HEK293 (cell line): ENCODE data around the gene UBL4A.

Experiments
- BCL11B ChIP-seq: fragments of 450-650 bp; formaldehyde crosslinking; IDR thresholded peaks from 2 replicates; pipeline ENCODE4 v1.5.1; 2016; ENCODE audit warnings: low read depth, missing biosample characterization, missing genetic modification characterization
- CTCF ChIP-seq: fragments of 450-650 bp; formaldehyde crosslinking; IDR thresholded peaks from 2 replicates; pipeline ENCODE4 v1.5.1; 2016; ENCODE audit warnings: missing biosample characterization, missing genetic modification characterization
- EGR2 ChIP-seq: fragments of 450-650 bp; formaldehyde crosslinking; IDR thresholded peaks from 2 replicates; pipeline ENCODE4 v1.5.1; 2016; ENCODE audit warnings: low read depth, missing biosample characterization, missing genetic modification characterization
- GLI4 ChIP-seq: fragments of 450-650 bp; formaldehyde crosslinking; IDR thresholded peaks from 2 replicates; pipeline ENCODE4 v1.5.1; 2016; ENCODE audit warnings: missing biosample characterization, missing genetic modification characterization
- GLIS2 ChIP-seq: fragments of 450-650 bp; formaldehyde crosslinking; IDR thresholded peaks from 2 replicates; pipeline ENCODE4 v1.5.1; 2016; ENCODE audit warnings: missing biosample characterization, missing genetic modification characterization
- KLF1 ChIP-seq: fragments of 450-650 bp; formaldehyde crosslinking; IDR thresholded peaks from 2 replicates; pipeline ENCODE4 v1.5.1; 2016; ENCODE audit warnings: missing biosample characterization, missing genetic modification characterization
- KLF16 ChIP-seq: fragments of 450-650 bp; formaldehyde crosslinking; IDR thresholded peaks from 2 replicates; pipeline ENCODE4 v1.5.1; 2017; ENCODE audit warnings: missing biosample characterization, missing genetic modification characterization
- KLF17 ChIP-seq: fragments of 450-650 bp; formaldehyde crosslinking; IDR thresholded peaks from 2 replicates; pipeline ENCODE4 v1.5.1; 2016; ENCODE audit warnings: missing biosample characterization, missing genetic modification characterization
- SP2 ChIP-seq: fragments of 450-650 bp; formaldehyde crosslinking; IDR thresholded peaks from 2 replicates; pipeline ENCODE4 v1.5.1; 2016; ENCODE audit warnings: missing biosample characterization, missing genetic modification characterization
- SP3 ChIP-seq: fragments of 450-650 bp; formaldehyde crosslinking; IDR thresholded peaks from 2 replicates; pipeline ENCODE4 v1.5.1; 2016; ENCODE audit warnings: missing biosample characterization, missing genetic modification characterization
- WT1 ChIP-seq: fragments of 450-650 bp; formaldehyde crosslinking; IDR thresholded peaks from 2 replicates; pipeline ENCODE4 v1.5.1; 2016; ENCODE audit warnings: missing biosample characterization, missing genetic modification characterization
- ZBTB17 ChIP-seq: fragments of 450-650 bp; formaldehyde crosslinking; IDR thresholded peaks from 2 replicates; pipeline ENCODE4 v1.5.1; 2016; ENCODE audit warnings: missing biosample characterization, missing genetic modification characterization
- ZBTB26 ChIP-seq: fragments of 450-650 bp; formaldehyde crosslinking; optimal IDR thresholded peaks from 2 replicates; pipeline ENCODE3; 2016; ENCODE audit warnings: missing biosample characterization, mild to moderate bottlenecking, missing genetic modification characterization
- ZBTB44 ChIP-seq: fragments of 450-650 bp; IDR thresholded peaks from 2 replicates; pipeline ENCODE4 v1.5.1; 2018; ENCODE audit warnings: missing biosample characterization, mild to moderate bottlenecking, missing genetic modification characterization
- ZBTB7A ChIP-seq: fragments of 450-650 bp; formaldehyde crosslinking; IDR thresholded peaks from 2 replicates; pipeline ENCODE4 v1.5.1; 2016; ENCODE audit warnings: low read depth, missing biosample characterization, missing genetic modification characterization
- ZBTB8A ChIP-seq: fragments of 450-650 bp; formaldehyde crosslinking; IDR thresholded peaks from 2 replicates; pipeline ENCODE4 v1.5.1; 2016; ENCODE audit warnings: missing biosample characterization, missing genetic modification characterization
- ZEB2 ChIP-seq: fragments of 450-650 bp; formaldehyde crosslinking; IDR thresholded peaks from 2 replicates; pipeline ENCODE4 v1.5.1; 2016; ENCODE audit warnings: missing biosample characterization, missing genetic modification characterization
- ZIC2 ChIP-seq: fragments of 450-650 bp; formaldehyde crosslinking; IDR thresholded peaks from 2 replicates; pipeline ENCODE4 v1.5.1; 2016; ENCODE audit warnings: missing biosample characterization, missing genetic modification characterization
- ZNF112 ChIP-seq: fragments of 450-650 bp; formaldehyde crosslinking; IDR thresholded peaks from 2 replicates; pipeline ENCODE4 v1.5.0; 2017; ENCODE audit warnings: missing biosample characterization, missing genetic modification characterization
- ZNF23 ChIP-seq: fragments of 450-650 bp; formaldehyde crosslinking; IDR thresholded peaks from 2 replicates; pipeline ENCODE4 v1.5.1; 2016; ENCODE audit warnings: missing biosample characterization, missing genetic modification characterization, borderline replicate concordance
- ZNF423 ChIP-seq: fragments of 450-650 bp; formaldehyde crosslinking; IDR thresholded peaks from 2 replicates; pipeline ENCODE4 v1.5.1; 2016; ENCODE audit warnings: missing biosample characterization, missing genetic modification characterization
- ZNF488 ChIP-seq: fragments of 450-650 bp; formaldehyde crosslinking; IDR thresholded peaks from 2 replicates; pipeline ENCODE4 v1.5.1; 2016; ENCODE audit warnings: missing biosample characterization, missing genetic modification characterization
- ZNF501 ChIP-seq: fragments of 450-650 bp; formaldehyde crosslinking; IDR thresholded peaks from 2 replicates; pipeline ENCODE4 v1.5.1; 2016; ENCODE audit warnings: missing biosample characterization, missing genetic modification characterization
- ZNF658 ChIP-seq: fragments of 450-650 bp; formaldehyde crosslinking; IDR thresholded peaks from 2 replicates; pipeline ENCODE4; 2016; ENCODE audit warnings: missing biosample characterization, missing genetic modification characterization
- ZNF76 ChIP-seq: fragments of 450-650 bp; formaldehyde crosslinking; IDR thresholded peaks from 2 replicates; pipeline ENCODE4; 2016; ENCODE audit warnings: low read depth, missing biosample characterization, missing genetic modification characterization, borderline replicate concordance
- ZNF830 ChIP-seq: fragments of 450-650 bp; IDR thresholded peaks from 2 replicates; pipeline ENCODE4 v1.5.0; 2018; ENCODE audit warnings: missing biosample characterization, missing genetic modification characterization, low read depth, mild to moderate bottlenecking, moderate library complexity
- ZSCAN18 ChIP-seq: fragments of 450-650 bp; formaldehyde crosslinking; IDR thresholded peaks from 2 replicates; pipeline ENCODE4 v1.5.1; 2016; ENCODE audit warnings: missing biosample characterization, missing genetic modification characterization

UBL4A gene

GRCh38 chrX:154486396-154487207 is at the start of gene UBL4A (continued):
- no peak for TF ChIP-seq ZNF488 (tag by site-specific recombination)
- peak; percentile 78 for TF ChIP-seq SP2 (tag by site-specific recombination)
- TF ChIP-seq ZBTB17 (tag by site-specific recombination): peak; percentile 54; the same call in 1 of the 2 replicates
- peak; percentile 83 for TF ChIP-seq KLF17 (tag by site-specific recombination)
- TF ChIP-seq ZNF423 (tag by site-specific recombination): peak; percentile 45; the same call in 1 of the 2 replicates
- 0 out of 2 replicates have a peak, but pooled peaks have one; percentile 29 for TF ChIP-seq ZNF501 (tag by site-specific recombination)
- TF ChIP-seq ZNF658 (tag by site-specific recombination): no peak
- TF ChIP-seq KLF1 (tag by site-specific recombination): peak; percentile 92
- TF ChIP-seq ZNF76 (tag by site-specific recombination): peak; percentile 36; the same call in 1 of the 2 replicates
- peak; percentile 71 for TF ChIP-seq ZIC2 (tag by site-specific recombination)
- peak; percentile 79 for TF ChIP-seq SP3 (tag by site-specific recombination)
- peak; percentile 68 for TF ChIP-seq ZEB2 (tag by site-specific recombination)
- TF ChIP-seq GLI4 (tag by site-specific recombination): no peak
- TF ChIP-seq ZBTB44 (tag by site-specific recombination): no peak
- no peak for TF ChIP-seq ZSCAN18
- peak; percentile 96 for TF ChIP-seq EGR2
- no peak for TF ChIP-seq ZNF112 (tag by site-specific recombination)
- TF ChIP-seq ZNF23 (tag by site-specific recombination): no peak
- TF ChIP-seq ZBTB7A (tag by site-specific recombination): 0 out of 2 replicates have a peak, but pooled peaks have one; percentile 20
- peak; percentile 67; the same call in 1 of the 2 replicates for TF ChIP-seq WT1 (tag by site-specific recombination)
- TF ChIP-seq ZNF830 (tag by site-specific recombination): no peak
- TF ChIP-seq KLF16 (tag by site-specific recombination): peak; percentile 60; the same call in 1 of the 2 replicates
- TF ChIP-seq CTCF: no peak
- TF ChIP-seq BCL11B (tag by site-specific recombination): peak; percentile 31; the same call in 1 of the 2 replicates
- 0 out of 2 replicates have a peak, but pooled peaks have one; percentile 9 for TF ChIP-seq ZBTB8A (tag by site-specific recombination)
- peak; percentile 71 for TF ChIP-seq ZBTB26 (tag by site-specific recombination)
- TF ChIP-seq GLIS2 (tag by site-specific recombination): peak; percentile 98
